ENCODE data around the gene NATD1.

The NATD1 gene

DNA sequence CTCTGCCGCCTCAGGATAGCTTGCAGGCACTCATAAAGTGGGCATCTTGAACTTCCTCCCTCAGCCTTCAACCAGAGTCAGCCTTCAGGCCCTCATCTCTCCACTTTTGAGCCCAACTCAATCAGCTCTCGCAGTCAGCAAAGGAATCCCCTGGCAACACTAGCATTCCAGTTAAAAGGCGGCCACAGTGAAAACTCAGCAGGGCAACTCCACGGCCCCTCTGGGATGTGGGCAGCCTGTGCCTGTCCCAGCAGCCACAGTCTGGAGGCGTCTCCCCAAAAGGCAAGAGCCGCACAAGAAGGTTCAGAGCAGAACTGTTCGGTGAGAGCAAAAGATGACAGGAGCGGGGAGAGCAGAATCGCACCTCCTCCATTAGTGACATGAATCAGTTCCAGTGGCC is 48.3 kb downstream of the NATD1 start:
- no peak overlapping the region for H3K4me2 ChIP-seq
- H3K36me3 ChIP-seq (ENCODE audit: insufficient read depth) = no peaks in the 10 kb centered on the region
- TF ChIP-seq, protein P1, sequence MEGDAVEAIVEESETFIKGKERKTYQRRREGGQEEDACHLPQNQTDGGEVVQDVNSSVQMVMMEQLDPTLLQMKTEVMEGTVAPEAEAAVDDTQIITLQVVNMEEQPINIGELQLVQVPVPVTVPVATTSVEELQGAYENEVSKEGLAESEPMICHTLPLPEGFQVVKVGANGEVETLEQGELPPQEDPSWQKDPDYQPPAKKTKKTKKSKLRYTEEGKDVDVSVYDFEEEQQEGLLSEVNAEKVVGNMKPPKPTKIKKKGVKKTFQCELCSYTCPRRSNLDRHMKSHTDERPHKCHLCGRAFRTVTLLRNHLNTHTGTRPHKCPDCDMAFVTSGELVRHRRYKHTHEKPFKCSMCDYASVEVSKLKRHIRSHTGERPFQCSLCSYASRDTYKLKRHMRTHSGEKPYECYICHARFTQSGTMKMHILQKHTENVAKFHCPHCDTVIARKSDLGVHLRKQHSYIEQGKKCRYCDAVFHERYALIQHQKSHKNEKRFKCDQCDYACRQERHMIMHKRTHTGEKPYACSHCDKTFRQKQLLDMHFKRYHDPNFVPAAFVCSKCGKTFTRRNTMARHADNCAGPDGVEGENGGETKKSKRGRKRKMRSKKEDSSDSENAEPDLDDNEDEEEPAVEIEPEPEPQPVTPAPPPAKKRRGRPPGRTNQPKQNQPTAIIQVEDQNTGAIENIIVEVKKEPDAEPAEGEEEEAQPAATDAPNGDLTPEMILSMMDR (conservative IDR thresholded peaks at IDR 0.05; ENCODE audit: low read depth, low read length) = no peak
- no peak overlapping the region for H3K9ac ChIP-seq
- no peak overlapping the region for H3K27ac ChIP-seq
- peaks cover 80% of the 10 kb centered on the region for H3K79me2 ChIP-seq (ENCODE audit: insufficient read depth, low read depth)
- no peaks in the 10 kb centered on the region for H4K20me1 ChIP-seq (ENCODE audit: insufficient read depth)
- H3K4me3 ChIP-seq (IDR thresholded peaks at IDR 0.05; ENCODE audit: insufficient read depth, low read depth, low read length) = no peak overlapping the region
- no peak overlapping the region for H2AFZ ChIP-seq (ENCODE audit: low read depth)
- H3K27me3 ChIP-seq (ENCODE audit: insufficient read depth, low read depth) = no peaks in the 10 kb centered on the region
- no peaks in the 10 kb centered on the region for H3K4me1 ChIP-seq (ENCODE audit: low read depth, poor library complexity, severe bottlenecking)

DNA sequence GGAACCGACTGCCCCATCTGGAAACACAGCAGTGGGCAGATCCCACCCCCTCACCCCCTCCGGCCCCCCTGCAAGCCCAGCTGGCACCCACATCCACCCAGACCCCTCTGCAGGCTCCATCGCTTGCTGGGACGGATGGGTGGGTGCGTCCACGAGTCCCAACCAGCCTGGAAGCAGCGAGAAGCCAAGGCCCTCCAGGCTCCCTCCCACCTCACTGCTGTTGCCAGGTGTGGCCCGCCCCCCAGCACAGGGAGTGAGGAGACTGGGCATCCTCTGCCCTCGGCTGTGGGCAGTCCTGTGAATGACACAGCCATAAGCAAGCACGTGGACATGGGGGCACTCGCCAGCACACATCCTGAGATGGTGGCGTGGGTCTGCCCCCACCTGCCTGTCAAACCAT is 50.7 kb downstream of the NATD1 start:
- H2AFZ ChIP-seq (ENCODE audit: low read depth) = no peak overlapping the region
- no peak overlapping the region for H3K27ac ChIP-seq
- TF ChIP-seq, protein P1 (conservative IDR thresholded peaks at IDR 0.05; ENCODE audit: low read depth, low read length) = no peak
- peaks cover 55% of the 10 kb centered on the region for H3K79me2 ChIP-seq (ENCODE audit: insufficient read depth, low read depth)
- H3K4me1 ChIP-seq (ENCODE audit: low read depth, poor library complexity, severe bottlenecking) = no peaks in the 10 kb centered on the region
- H3K9ac ChIP-seq = no peak overlapping the region
- H3K4me2 ChIP-seq = no peak overlapping the region
- no peak overlapping the region for H3K4me3 ChIP-seq (IDR thresholded peaks at IDR 0.05; ENCODE audit: insufficient read depth, low read depth, low read length)
- H3K27me3 ChIP-seq (ENCODE audit: insufficient read depth, low read depth) = no peaks in the 10 kb centered on the region
- H4K20me1 ChIP-seq (ENCODE audit: insufficient read depth) = no peaks in the 10 kb centered on the region
- H3K36me3 ChIP-seq (ENCODE audit: insufficient read depth) = no peaks in the 10 kb centered on the region

DNA sequence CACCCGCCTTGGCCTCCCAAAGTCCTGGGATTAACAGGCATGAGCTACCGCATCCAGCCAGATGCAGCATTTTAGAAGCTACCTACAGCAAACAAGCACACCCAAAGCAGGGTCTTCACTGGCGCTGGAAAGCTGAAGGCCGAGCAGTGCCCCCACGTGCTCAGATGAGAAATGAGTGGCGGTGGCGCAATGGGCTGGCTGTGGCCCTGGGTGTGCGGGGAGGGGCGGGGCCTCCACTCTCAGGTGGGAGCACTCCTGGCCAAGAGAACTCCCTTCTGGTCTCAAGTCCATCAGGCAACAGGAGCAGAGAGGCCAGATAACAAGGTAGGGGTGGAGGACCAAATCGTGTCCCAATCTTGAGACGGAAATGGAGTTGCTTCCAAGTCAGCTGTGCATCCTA is 51.3 kb downstream of the NATD1 start:
- Histone ChIP-seq H2AFZ (ENCODE audit: low read depth) (no peak overlapping the region), H3K36me3 (ENCODE audit: insufficient read depth) (no peaks in the 10 kb centered on the region), H3K79me2 (ENCODE audit: insufficient read depth, low read depth) (peaks cover 49% of the 10 kb centered on the region), H4K20me1 (ENCODE audit: insufficient read depth) (no peaks in the 10 kb centered on the region), H3K4me3 (IDR thresholded peaks at IDR 0.05; ENCODE audit: insufficient read depth, low read depth, low read length) (no peak overlapping the region), H3K9ac (no peak overlapping the region), H3K4me1 (ENCODE audit: low read depth, poor library complexity, severe bottlenecking) (no peaks in the 10 kb centered on the region), H3K4me2 (no peak overlapping the region), H3K27me3 (ENCODE audit: insufficient read depth, low read depth) (no peaks in the 10 kb centered on the region), H3K27ac (no peak overlapping the region)
- TF ChIP-seq, protein P1 (conservative IDR thresholded peaks at IDR 0.05; ENCODE audit: low read depth, low read length) = no peak

DNA sequence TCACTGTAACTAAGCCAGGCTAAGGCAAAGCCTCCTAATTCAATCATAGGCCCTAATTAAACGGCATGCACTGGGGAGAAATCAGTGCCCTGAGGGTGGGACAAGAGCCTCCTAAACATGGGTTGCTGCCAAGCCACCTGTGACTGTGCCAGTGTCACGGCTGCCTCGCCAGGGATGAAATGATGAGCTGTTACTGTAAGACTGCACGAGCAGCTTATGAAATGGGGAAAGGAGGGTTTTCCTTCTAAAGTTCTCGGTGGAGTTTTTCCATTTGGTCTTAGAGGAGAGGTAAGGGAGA is 52.0 kb downstream of the NATD1 start:
- no peak overlapping the region for H2AFZ ChIP-seq (ENCODE audit: low read depth)
- H3K4me1 ChIP-seq (ENCODE audit: low read depth, poor library complexity, severe bottlenecking) = no peaks in the 10 kb centered on the region
- no peak overlapping the region for H3K4me2 ChIP-seq
- H3K9ac ChIP-seq = no peak overlapping the region
- no peaks in the 10 kb centered on the region for H4K20me1 ChIP-seq (ENCODE audit: insufficient read depth)
- TF ChIP-seq, protein P1 (conservative IDR thresholded peaks at IDR 0.05; ENCODE audit: low read depth, low read length) = no peak
- peaks cover 43% of the 10 kb centered on the region for H3K79me2 ChIP-seq (ENCODE audit: insufficient read depth, low read depth)
- no peak overlapping the region for H3K27ac ChIP-seq
- H3K4me3 ChIP-seq (IDR thresholded peaks at IDR 0.05; ENCODE audit: insufficient read depth, low read depth, low read length) = no peak overlapping the region
- H3K36me3 ChIP-seq (ENCODE audit: insufficient read depth) = no peaks in the 10 kb centered on the region
- H3K27me3 ChIP-seq (ENCODE audit: insufficient read depth, low read depth) = no peaks in the 10 kb centered on the region

Measured in KMS-11 (cell line).